ENCODE results near the gene FIGNL1.
A peak's percentile ranks its signal among the peaks of the same experiment; 100 is the strongest.

FIGNL1 gene

DNA sequence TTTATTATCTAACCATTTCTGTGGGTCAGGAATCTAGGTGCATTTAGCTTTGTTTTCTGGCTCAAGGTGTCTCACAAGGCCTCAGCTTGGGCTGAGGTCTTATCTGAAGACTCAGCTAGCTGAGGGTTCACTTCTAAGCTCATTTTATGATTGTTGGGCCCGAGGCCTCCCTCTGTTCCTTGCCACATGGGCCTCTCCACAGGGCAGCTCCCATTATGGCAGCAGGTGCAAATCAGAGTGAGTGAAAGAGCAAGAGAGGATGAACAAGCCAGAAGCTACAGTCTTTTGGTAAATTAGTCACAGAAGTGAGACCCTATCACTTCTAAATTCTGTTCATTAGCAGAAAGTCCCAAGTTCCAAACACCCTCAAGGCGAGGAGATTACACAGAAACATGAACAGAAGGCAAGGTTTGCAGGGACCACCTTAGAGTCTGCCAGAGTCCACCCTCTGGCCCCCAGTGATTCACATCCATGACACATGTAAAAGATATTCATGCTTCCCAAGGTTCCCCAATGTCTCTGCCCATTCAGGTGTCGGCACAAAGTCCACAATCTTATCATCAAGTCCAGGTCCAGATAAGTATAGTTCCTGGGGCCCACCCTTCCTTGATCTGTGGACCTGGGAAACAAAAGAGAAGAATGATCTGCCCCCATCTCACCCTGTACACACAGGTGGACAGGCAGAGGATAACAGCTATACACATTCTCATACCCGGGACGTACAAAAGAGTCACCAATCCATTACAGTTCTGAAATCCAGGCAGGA, 23.7 kb downstream of the FIGNL1 start:
- DNase-seq, result no peak

DNA sequence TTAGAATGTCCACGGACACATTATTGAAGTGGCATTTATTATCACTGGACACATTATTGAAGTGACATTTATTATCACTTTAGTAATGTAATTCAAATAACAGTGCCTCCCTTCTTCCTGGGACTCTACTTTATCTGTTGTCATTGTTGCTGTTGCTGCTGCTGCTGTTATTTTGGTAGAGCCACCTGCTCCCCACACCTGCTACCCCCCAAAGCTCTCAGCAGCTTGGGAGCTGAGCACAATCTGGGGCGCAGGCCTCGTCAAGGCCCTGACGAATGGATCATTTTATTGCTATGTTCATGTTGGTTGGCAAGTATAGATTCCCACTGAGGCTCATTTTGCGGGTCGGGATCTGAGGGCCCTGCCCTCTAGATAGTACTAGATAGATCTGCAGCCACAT, 24.8 kb downstream of the FIGNL1 start:
- DNase-seq, result no peak

DNA sequence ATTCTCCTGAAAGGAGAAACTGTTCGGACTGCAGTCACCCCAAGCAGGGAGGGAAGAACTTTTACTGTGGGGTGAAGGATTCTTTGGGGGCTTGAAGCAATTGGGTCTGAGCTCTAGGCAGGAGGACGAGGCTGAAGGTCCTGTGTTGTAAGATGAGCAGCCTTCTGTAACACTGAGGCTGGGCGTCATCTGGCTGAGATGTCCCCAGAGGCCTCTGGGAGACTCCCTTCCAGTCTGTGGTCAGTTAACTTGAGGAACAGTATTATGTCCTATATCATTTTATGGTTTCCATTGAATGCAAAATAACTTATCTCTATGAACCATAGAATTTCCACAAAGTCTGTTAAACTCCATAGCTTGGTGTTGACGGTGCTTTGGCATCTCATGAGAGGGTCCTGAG, 26.3 kb downstream of the FIGNL1 start:
- DNase-seq, result no peak

DNA sequence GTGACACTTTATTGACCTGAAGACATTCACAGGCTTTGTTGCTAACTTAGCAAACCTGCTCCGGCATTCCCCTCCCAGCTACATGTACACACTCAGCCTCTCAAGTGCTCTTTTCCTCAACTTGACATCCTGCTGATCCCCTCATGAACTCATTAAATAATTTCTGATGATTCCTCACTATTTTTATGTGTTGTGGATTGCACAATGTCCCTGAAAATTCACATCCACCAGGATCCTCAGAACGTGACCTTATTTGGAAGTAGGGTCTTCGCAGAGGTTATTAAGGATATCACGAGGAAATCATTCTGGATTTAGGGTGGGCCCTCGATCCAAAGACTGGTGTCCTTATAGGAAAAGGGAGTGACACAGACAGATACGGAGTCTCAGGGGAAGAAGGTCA, 27.3 kb downstream of the FIGNL1 start:
- DNase-seq, result no peak

DNA sequence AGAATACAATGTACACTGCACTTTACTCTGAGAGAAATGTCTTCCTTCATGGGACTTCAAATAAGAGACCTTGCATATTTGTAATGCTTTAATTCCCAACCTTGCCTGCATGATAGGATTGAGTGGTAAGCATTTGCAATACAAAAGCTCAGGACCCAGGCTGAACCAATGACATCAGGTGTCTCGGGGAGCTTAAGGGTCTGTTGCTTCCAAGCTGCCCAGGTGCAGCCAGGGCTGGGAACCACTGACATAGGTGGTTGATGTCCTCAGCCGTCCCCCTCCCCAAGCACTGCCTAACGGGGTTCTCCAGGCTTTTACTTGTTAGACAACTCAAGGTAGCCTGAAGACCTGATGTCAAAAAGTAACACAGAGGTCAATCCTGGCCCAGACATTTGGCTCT, 29.1 kb downstream of the FIGNL1 start:
- DNase-seq, result no peak

- no peak for DNase-seq
These were observed 31.4 kb downstream of the FIGNL1 start for GRCh38 chr7:50418526-50419290.

GRCh38 chr7:50418086-50418515, 32.0 kb downstream of the FIGNL1 start:
- peak; percentile 9 for DNase-seq

GRCh38 chr7:50416527-50417182, 33.5 kb downstream of the FIGNL1 start:
- no peak for DNase-seq

GRCh38 chr7:50415844-50416364, 34.2 kb downstream of the FIGNL1 start:
- DNase-seq, result no peak

- no peak for DNase-seq
These were observed 36.6 kb downstream of the FIGNL1 start for GRCh38 chr7:50413561-50413960.

DNA sequence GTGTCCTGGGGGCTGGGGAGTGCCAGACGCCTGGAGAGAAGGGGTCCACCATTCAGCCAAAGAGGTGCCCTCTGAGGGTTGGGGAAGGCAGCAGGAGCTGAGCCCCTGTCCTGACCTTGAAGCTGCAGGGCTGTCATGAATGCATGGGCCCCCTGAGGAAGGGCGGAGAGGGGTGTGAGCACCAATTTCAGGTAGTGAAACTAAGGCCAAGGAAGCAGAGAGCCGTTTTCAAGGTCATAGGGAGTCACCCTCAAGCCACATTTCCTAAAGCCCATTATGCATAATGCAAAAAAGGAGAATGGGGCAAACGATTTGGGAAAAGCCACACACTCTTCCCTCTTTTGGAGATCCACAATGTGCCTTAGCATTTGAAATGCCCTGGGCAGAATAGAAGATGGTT, 37.2 kb downstream of the FIGNL1 start:
- DNase-seq, result no peak

GRCh38 chr7:50411332-50411731, 38.8 kb downstream of the FIGNL1 start:
- no peak for DNase-seq

GRCh38 chr7:50409856-50410745, 40.0 kb downstream of the FIGNL1 start:
- no peak for DNase-seq

DNA sequence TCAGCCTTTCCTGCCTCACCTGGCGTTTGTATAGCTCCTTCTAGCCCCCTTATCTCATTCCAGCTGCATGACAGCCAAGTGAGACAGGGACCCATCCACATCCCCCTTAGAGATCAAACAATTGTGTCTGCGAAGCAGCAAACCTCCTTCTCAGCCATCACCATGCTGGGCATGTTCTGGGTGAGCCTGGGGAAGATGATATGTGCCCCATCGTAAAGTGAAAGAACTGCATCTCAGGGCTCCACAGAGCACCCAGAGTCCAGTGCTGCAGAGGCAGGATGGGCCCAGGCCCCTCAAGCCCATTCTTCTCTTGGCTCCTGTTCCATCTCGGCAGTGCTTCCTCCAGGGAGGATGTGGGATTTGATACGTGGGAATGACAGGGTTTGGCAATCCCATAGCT, 43.2 kb downstream of the FIGNL1 start:
- no peak for DNase-seq

DNA sequence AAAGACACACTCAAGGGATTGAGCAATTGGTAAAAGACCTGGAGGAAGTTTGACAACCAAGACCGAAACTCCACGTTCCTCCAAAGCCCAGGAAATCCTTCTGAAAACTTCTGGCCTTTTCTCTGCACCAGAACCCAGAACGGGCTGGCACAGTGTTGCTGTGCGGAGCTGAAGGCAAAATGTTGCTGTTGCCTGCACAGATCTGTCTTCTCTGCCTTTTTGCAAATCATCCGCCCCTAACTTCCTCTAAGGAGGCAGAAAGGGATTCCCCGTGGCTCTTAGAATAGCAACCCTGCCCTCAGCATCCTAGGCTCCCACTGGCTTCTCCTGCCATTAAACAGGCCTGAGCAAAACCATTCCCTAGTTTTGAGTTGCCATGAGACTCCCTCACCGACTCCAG, 44.9 kb downstream of the FIGNL1 start:
- no peak for DNase-seq

DNA sequence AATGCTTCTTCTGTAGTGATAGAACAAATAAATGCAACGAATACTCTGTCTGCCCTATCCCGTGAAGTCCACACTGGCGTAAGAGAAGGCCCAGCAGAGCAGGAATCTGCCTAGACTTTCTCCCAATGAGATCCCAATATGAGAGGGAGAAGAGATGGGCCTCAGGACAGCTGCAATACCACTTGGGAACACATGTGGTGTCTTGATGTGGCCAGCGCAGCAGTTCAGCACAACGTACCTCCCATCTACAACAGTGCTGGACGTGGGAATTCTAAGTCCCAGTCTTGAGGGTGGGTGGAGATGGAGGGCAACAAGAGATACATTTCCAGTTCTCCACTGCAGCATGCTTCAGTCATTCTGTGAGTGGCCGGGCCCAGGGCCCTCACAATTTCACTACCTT, 45.8 kb downstream of the FIGNL1 start:
- DNase-seq, result no peak

DNA sequence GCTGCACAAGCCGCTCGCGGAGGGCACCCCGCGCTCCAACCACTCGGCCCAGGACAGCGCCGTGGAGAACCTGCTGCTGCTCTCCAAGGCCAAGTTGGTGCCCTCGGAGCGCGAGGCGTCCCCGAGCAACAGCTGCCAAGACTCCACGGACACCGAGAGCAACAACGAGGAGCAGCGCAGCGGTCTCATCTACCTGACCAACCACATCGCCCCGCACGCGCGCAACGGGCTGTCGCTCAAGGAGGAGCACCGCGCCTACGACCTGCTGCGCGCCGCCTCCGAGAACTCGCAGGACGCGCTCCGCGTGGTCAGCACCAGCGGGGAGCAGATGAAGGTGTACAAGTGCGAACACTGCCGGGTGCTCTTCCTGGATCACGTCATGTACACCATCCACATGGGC, 50.0 kb downstream of the FIGNL1 start:
- DNase-seq, result no peak

- no peak for DNase-seq
These were observed 50.5 kb downstream of the FIGNL1 start for GRCh38 chr7:50399635-50400034.

DNA sequence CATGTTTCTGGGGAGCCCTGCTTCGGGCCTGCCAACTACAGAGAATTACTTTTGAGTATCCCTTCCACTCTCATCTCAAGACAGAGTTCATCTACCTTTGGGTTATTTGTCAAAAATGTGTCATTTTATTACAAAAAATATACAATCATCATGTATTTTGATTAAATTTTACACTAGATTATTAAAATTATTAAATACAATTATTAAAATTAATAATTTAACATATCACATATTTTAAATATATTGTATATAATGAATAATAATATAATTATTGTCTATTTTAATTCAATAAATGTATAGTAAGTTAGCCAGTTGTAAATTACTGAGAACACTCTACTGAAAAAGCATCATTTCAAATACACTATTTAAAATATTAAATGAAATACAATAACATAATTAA, 50.9 kb downstream of the FIGNL1 start:
- no peak for DNase-seq

DNA sequence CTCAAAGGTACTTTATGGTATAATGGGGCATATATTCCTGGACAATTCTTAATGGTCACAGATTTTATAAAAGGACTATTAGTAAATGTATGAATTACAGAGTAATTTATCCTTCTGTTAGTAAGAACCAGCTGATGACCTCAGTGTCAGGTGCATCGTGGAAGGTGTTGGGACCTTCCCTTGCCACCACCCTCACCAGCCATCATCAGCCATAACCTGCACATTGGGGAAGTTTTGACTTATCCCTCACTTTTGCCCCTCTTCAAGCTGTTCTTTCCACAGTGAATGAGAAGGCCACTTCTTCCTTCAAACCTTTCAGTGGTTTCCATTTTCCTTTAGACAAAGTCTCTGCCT, 52.2 kb downstream of the FIGNL1 start:
- no peak for DNase-seq

DNA sequence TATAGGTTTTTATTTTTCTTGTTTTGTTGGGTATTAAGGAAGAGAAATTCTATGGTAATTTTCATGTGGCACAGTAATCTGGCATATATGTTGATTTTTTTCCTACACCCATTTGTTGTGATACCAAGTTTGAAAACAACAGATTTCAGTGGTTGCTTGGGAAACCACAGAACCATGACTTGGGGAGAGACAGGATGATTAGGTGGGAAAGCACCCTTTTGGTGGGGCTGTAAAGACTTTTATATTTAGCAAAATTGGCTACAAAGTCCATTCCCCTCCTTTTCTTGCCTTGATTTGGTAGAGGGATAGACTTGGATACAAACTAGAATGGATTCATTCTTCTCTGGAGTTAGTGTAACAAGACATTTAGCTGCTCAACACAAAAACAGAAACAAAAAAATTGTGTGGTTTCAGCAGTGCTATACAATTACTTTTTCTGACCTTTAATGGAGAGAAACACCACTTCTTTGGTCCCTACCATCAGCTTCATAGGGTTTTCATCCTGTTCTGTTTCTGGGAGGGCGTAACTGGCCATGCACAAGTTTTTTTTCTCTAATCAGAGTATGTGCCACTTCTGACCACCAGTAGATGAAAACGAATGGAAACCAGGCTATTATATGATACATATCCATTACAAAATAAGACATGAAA, 52.7 kb downstream of the FIGNL1 start:
- no peak for DNase-seq

GRCh38 chr7:50396856-50397255, 53.3 kb downstream of the FIGNL1 start:
- DNase-seq, result no peak
